WTC11 (cell line): ENCODE results near the gene EPS8L1.

Experiments used
- ESRRA ChIP-seq: sonication (generic); formaldehyde crosslinking; IDR thresholded peaks from 2 replicates; pipeline ENCODE4 v1.8.1; 2022; ENCODE audit warnings: mild to moderate bottlenecking, missing genetic modification reagents, borderline replicate concordance
- JUN ChIP-seq: sonication (generic); formaldehyde crosslinking; IDR thresholded peaks from 2 replicates; pipeline ENCODE4 v1.8.0; 2023; ENCODE audit warnings: mild to moderate bottlenecking, missing genetic modification reagents
- NR3C1 ChIP-seq: sonication (generic); formaldehyde crosslinking; conservative IDR thresholded peaks from 2 replicates; pipeline ENCODE4 v1.8.1; 2023; ENCODE audit warnings: low read depth, mild to moderate bottlenecking, missing genetic modification reagents
- TEAD4 ChIP-seq: sonication (generic); formaldehyde crosslinking; IDR thresholded peaks from 2 replicates; pipeline ENCODE4 v1.8.0; 2022; ENCODE audit warnings: mild to moderate bottlenecking, missing genetic modification reagents
- TF ChIP-seq, protein P1 (sequence below): sonication (generic); formaldehyde crosslinking; conservative IDR thresholded peaks from 2 replicates; pipeline ENCODE4 v1.8.1; 2022; ENCODE audit warnings: mild to moderate bottlenecking, missing genetic modification reagents
- TF ChIP-seq, protein P2 (sequence below): sonication (generic); formaldehyde crosslinking; IDR thresholded peaks from 2 replicates; pipeline ENCODE4 v1.8.0; 2023; ENCODE audit warnings: missing genetic modification reagents
- TF ChIP-seq, protein P3 (sequence below): fragments of 200-600 bp; IDR thresholded peaks from 2 replicates; pipeline ENCODE4 v1.8.0; 2022; ENCODE audit warnings: antibody characterized with exemption

DNA sequence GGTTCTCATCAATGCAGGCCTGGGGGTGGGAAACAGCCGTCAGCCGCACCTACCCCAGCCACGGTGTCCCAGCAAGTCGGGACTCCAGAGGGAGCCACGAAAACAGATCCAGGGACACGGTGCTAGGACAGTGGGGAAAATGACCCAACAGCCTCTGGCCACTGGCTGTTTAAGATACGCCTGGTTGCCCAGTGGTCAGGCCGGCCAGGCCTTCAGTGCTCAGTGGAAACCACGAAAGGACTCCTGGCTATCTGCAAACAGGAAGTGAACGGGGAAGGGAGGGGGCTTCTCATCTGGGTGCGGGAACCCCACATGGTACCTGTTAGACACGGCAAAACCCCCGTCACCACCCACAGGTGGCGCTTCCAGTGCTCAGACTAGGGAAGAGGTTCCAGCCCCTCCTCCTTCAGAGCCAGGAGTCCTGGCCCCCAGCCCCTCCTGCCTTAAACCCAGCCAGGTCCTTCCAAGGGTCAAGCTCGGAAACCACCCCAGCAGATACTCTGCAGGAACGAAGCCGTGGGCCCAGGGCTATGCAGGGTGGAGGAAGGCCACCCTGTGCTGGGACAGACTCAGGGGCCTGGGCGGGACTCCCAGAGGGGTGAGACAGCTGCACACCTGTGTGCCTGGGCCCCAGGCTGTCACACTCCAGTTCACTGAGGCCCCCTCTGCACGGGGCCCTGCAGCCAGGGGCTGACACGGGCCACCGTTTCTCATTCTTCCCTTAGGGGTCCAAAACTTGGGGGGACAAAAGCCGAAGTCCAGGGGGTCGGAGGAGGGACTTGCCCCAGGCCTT lies 37.3 kb downstream of the EPS8L1 start:
- TF ChIP-seq TEAD4 (CRISPR knock-in tag) (no peak), JUN (CRISPR knock-in tag) (no peak), ESRRA (CRISPR knock-in tag) (no peak), NR3C1 (no peak)
- TF ChIP-seq, protein P1, sequence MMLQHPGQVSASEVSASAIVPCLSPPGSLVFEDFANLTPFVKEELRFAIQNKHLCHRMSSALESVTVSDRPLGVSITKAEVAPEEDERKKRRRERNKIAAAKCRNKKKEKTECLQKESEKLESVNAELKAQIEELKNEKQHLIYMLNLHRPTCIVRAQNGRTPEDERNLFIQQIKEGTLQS (CRISPR knock-in tag) = no peak
- TF ChIP-seq, protein P2, sequence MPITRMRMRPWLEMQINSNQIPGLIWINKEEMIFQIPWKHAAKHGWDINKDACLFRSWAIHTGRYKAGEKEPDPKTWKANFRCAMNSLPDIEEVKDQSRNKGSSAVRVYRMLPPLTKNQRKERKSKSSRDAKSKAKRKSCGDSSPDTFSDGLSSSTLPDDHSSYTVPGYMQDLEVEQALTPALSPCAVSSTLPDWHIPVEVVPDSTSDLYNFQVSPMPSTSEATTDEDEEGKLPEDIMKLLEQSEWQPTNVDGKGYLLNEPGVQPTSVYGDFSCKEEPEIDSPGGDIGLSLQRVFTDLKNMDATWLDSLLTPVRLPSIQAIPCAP (CRISPR knock-in tag) = no peak
- TF ChIP-seq, protein P3, sequence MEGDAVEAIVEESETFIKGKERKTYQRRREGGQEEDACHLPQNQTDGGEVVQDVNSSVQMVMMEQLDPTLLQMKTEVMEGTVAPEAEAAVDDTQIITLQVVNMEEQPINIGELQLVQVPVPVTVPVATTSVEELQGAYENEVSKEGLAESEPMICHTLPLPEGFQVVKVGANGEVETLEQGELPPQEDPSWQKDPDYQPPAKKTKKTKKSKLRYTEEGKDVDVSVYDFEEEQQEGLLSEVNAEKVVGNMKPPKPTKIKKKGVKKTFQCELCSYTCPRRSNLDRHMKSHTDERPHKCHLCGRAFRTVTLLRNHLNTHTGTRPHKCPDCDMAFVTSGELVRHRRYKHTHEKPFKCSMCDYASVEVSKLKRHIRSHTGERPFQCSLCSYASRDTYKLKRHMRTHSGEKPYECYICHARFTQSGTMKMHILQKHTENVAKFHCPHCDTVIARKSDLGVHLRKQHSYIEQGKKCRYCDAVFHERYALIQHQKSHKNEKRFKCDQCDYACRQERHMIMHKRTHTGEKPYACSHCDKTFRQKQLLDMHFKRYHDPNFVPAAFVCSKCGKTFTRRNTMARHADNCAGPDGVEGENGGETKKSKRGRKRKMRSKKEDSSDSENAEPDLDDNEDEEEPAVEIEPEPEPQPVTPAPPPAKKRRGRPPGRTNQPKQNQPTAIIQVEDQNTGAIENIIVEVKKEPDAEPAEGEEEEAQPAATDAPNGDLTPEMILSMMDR = no peak
